H1 (cell line): ENCODE data around the gene GPC3. TPM values are rescaled to one million over a fixed set of nuclear protein-coding genes. Genes with fewer than 3 reads are reported as not detected.

Source experiments
- CTCF ChIA-PET: fragments of 300-600 bp; sonication (Branson Sonifier 250); formaldehyde crosslinking; loops from one replicate; lab custom pipeline; 2021; ENCODE audit not compliant: partially characterized antibody; lab: Charles Lee
- POLR2A ChIA-PET: fragments of 300-600 bp; sonication (Branson Sonifier 250); formaldehyde crosslinking; loops from one replicate; lab custom pipeline; 2021; ENCODE audit warnings: inconsistent platforms; ENCODE audit not compliant: partially characterized antibody; lab: Charles Lee
- DNase-seq, 2 experiments: peaks; one replicate each; pipeline versions ENCODE4 v3.0.0 to v3.0.0-alpha.2; 2010 to 2022; ENCODE audit warnings: low spot score in 2 of 2, low read depth in 1 of 2, mixed read lengths in 1 of 2
- FAIRE-seq: peaks from 2 replicates; lab custom pipeline; 2011; peaks lifted over from hg19 to GRCh38; lab: Jason Lieb, UNC
- H2AFZ ChIP-seq: 2 replicates; pipeline ENCODE4 v1.8.1; 2012; ENCODE audit warnings: low read length, inconsistent platforms
- H2AK5ac ChIP-seq: 2 replicates; pipeline ENCODE4 v1.6.1; 2013; ENCODE audit warnings: low read depth, low read length
- H2BK120ac ChIP-seq: replicated peaks from 2 replicates; pipeline ENCODE3; 2013; ENCODE audit warnings: low read depth, low read length, inconsistent platforms
- H2BK12ac ChIP-seq: 2 replicates; pipeline ENCODE4 v1.6.1; 2013; ENCODE audit warnings: low read depth, low read length
- H2BK15ac ChIP-seq: 2 replicates; pipeline ENCODE4 v1.6.1; 2013; ENCODE audit warnings: low read length
- H2BK20ac ChIP-seq: 2 replicates; pipeline ENCODE4 v1.6.1; 2013; ENCODE audit warnings: low read length
- H2BK5ac ChIP-seq: 2 replicates; pipeline ENCODE4 v1.6.1; 2013; ENCODE audit warnings: low read depth, low read length
- H3K14ac ChIP-seq: 2 replicates; pipeline ENCODE4 v1.6.1; 2013; ENCODE audit warnings: inconsistent platforms; ENCODE audit not compliant: insufficient read length
- H3K18ac ChIP-seq: 2 replicates; pipeline ENCODE4 v1.6.1; 2013; ENCODE audit warnings: low read length; ENCODE audit errors: extremely low read depth
- H3K23ac ChIP-seq: 2 replicates; pipeline ENCODE4 v1.6.1; 2013; ENCODE audit warnings: inconsistent platforms; ENCODE audit not compliant: insufficient read length
- H3K23me2 ChIP-seq: 2 replicates; pipeline ENCODE4 v1.6.1; 2013; ENCODE audit warnings: low read depth, low read length
- H3K27ac ChIP-seq: 2 replicates; pipeline ENCODE4 v1.6.1; 2011; ENCODE audit warnings: low read depth, low read length, inconsistent platforms
- H3K27me3 ChIP-seq, 4 experiments: replicated peaks in 1 of 4; 1 replicate in 1 of 4; 2 replicates in 3 of 4; pipeline versions ENCODE4 v1.6.1 to v1.8.1; 2011 to 2013; ENCODE audit warnings: low read length in 3 of 4, mild to moderate bottlenecking in 3 of 4, inconsistent platforms in 2 of 4, mixed read lengths in 2 of 4, moderate library complexity in 1 of 4; ENCODE audit not compliant: control insufficient read depth in 3 of 4, insufficient read depth in 3 of 4; ENCODE audit errors: extremely low read depth in 1 of 4
- H3K36me3 ChIP-seq, 4 experiments: 2 replicates each; pipeline versions ENCODE4 v1.6.1 to v1.8.1; 2011 to 2013; ENCODE audit warnings: mild to moderate bottlenecking in 4 of 4, low read length in 3 of 4, moderate library complexity in 2 of 4, control low read depth in 1 of 4, inconsistent platforms in 1 of 4; ENCODE audit not compliant: insufficient read depth in 4 of 4, control insufficient read depth in 2 of 4
- H3K4ac ChIP-seq: replicated peaks from 2 replicates; pipeline ENCODE3; 2013; ENCODE audit warnings: low read length, low read depth, mixed read lengths, inconsistent platforms; ENCODE audit not compliant: insufficient read length
- H3K4me1 ChIP-seq, 4 experiments: replicated peaks in 1 of 4; 1 replicate in 1 of 4; 2 replicates in 3 of 4; pipeline versions ENCODE4 v1.6.1 to v1.8.1; 2011 to 2013; ENCODE audit warnings: low read length in 3 of 4, inconsistent platforms in 2 of 4, mixed read lengths in 1 of 4; ENCODE audit not compliant: insufficient read depth in 4 of 4, control insufficient read depth in 3 of 4
- H3K4me2 ChIP-seq, 2 experiments: 2 replicates each; pipeline versions ENCODE4 v1.6.1 to v1.8.1; 2011 to 2013; ENCODE audit warnings: low read depth in 2 of 2, low read length in 2 of 2, control low read depth in 1 of 2, inconsistent platforms in 1 of 2, mild to moderate bottlenecking in 1 of 2; ENCODE audit not compliant: insufficient read depth in 1 of 2
- H3K4me3 ChIP-seq, 4 experiments: fragments of 200-600, 300-600 bp in 1 of 4; sonication (generic), shearing (Covaris generic), sonication (Bioruptor Twin) in 1 of 4; 2 replicates each; pipeline versions ENCODE4 v1.5.1 to v1.8.1; 2011 to 2016; ENCODE audit warnings: low read length in 4 of 4, low read depth in 3 of 4, control low read depth in 2 of 4, inconsistent platforms in 2 of 4, mild to moderate bottlenecking in 2 of 4, mixed read lengths in 1 of 4, moderate library complexity in 1 of 4; ENCODE audit not compliant: insufficient read depth in 2 of 4; ENCODE audit errors: extremely low read depth in 1 of 4
- H3K56ac ChIP-seq: replicated peaks from 2 replicates; pipeline ENCODE3; 2013; ENCODE audit warnings: low read depth, mild to moderate bottlenecking, mixed read lengths, low read length, inconsistent platforms; ENCODE audit not compliant: insufficient read length
- H3K79me1 ChIP-seq: 2 replicates; pipeline ENCODE4 v1.6.1; 2013; ENCODE audit warnings: low read depth, low read length, control low read depth
- H3K79me2 ChIP-seq, 2 experiments: 2 replicates each; pipeline versions ENCODE4 v1.6.1 to v1.8.1; 2012 to 2013; ENCODE audit warnings: low read length in 2 of 2, mild to moderate bottlenecking in 2 of 2, inconsistent platforms in 1 of 2; ENCODE audit not compliant: insufficient read depth in 2 of 2, control insufficient read depth in 1 of 2
- H3K9ac ChIP-seq, 4 experiments: replicated peaks in 1 of 4; 1 replicate in 1 of 4; 2 replicates in 3 of 4; pipeline versions ENCODE4 v1.6.1 to v1.8.1; 2011 to 2013; ENCODE audit warnings: low read depth in 3 of 4, low read length in 3 of 4, control low read depth in 2 of 4, mild to moderate bottlenecking in 2 of 4, moderate library complexity in 2 of 4, inconsistent platforms in 1 of 4; ENCODE audit errors: extremely low read depth in 1 of 4
- H3K9me3 ChIP-seq, 2 experiments: 2 replicates each; pipeline versions ENCODE4 v1.6.1 to v1.8.1; 2012 to 2013; ENCODE audit warnings: mild to moderate bottlenecking in 2 of 2, moderate library complexity in 2 of 2, control low read depth in 1 of 2, inconsistent platforms in 1 of 2, low read depth in 1 of 2, low read length in 1 of 2, mixed read lengths in 1 of 2; ENCODE audit not compliant: insufficient read depth in 2 of 2
- H4K20me1 ChIP-seq, 2 experiments: replicated peaks in 1 of 2; 2 replicates each; pipeline versions ENCODE3 to v1.8.1; 2011 to 2013; ENCODE audit warnings: inconsistent platforms in 2 of 2, low read length in 2 of 2, mild to moderate bottlenecking in 1 of 2; ENCODE audit not compliant: insufficient read depth in 2 of 2, control insufficient read depth in 1 of 2
- H4K5ac ChIP-seq: 2 replicates; pipeline ENCODE4 v1.6.1; 2013; ENCODE audit warnings: low read length, low read depth, mixed read lengths, inconsistent platforms; ENCODE audit not compliant: insufficient read length
- H4K8ac ChIP-seq: 2 replicates; pipeline ENCODE4 v1.8.0; 2013; ENCODE audit warnings: mild to moderate bottlenecking, moderate library complexity, low read length, inconsistent platforms; ENCODE audit not compliant: insufficient read depth; ENCODE audit errors: extremely low read depth
- H4K91ac ChIP-seq: replicated peaks from 2 replicates; pipeline ENCODE3; 2013; ENCODE audit warnings: low read length, mixed read lengths, inconsistent platforms; ENCODE audit not compliant: insufficient read length
- HDAC6 ChIP-seq: IDR thresholded peaks from one replicate; pipeline ENCODE4 v1.7.1; 2012; ENCODE audit warnings: low read depth, mild to moderate bottlenecking, inconsistent platforms, low read length, moderate library complexity
- KDM1A ChIP-seq: fragments of 200-600, 300-600 bp; sonication (generic); IDR thresholded peaks from 2 replicates; pipeline ENCODE4 v1.7.1; 2016; ENCODE audit warnings: mild to moderate bottlenecking, low read length, borderline replicate concordance
- SAP30 ChIP-seq: fragments of 300-600 bp; sonication (generic); IDR thresholded peaks from 2 replicates; pipeline ENCODE4 v1.7.1; 2012; ENCODE audit warnings: low read length, moderate library complexity, mild to moderate bottlenecking, inconsistent platforms; ENCODE audit not compliant: insufficient read depth, insufficient replicate concordance
- SP2 ChIP-seq: IDR thresholded peaks from 2 replicates; pipeline ENCODE4 v1.6.1; 2012; ENCODE audit warnings: mild to moderate bottlenecking, low read length, inconsistent platforms
- TEAD4 ChIP-seq: IDR thresholded peaks from 2 replicates; pipeline ENCODE4 v1.6.1; 2012; ENCODE audit warnings: low read depth, low read length, inconsistent platforms, mixed read lengths
- polyA plus RNA-seq, 7 experiments: library from polyadenylated mRNA; depleted of rRNA in 3 of 7; stranded (reverse) in 5 of 7; unstranded in 2 of 7; fragments of >200 nt in 5 of 7; fragments of 200-250 nt in 2 of 7; gene quantifications; 1 replicate in 5 of 7; 2 replicates in 1 of 7; 4 replicates in 1 of 7; pipeline versions ENCODE4 v1.2.1 to v1.2.3, GENCODE V29; 2011 to 2013; ENCODE audit warnings: missing spikeins in 2 of 7, mixed read lengths in 2 of 7
- total RNA-seq: library from RNA; stranded (reverse); fragmentation: NEBNext Ultra II Directional; extraction: Animal tissue kit (Norgen Biotek cat#: 25700); gene quantifications from 2 replicates; pipeline ENCODE4 v1.2.1, GENCODE V29; 2021
- TF ChIP-seq, protein P1 (sequence below), 3 experiments: IDR thresholded peaks; 1 replicate in 2 of 3; 2 replicates in 1 of 3; pipeline versions ENCODE4 v1.5.1 to v1.6.1; 2011; ENCODE audit warnings: low read length in 3 of 3, mild to moderate bottlenecking in 3 of 3, inconsistent platforms in 2 of 3, low read depth in 1 of 3, moderate library complexity in 1 of 3; ENCODE audit not compliant: insufficient read depth in 1 of 3; ENCODE audit errors: control extremely low read depth in 1 of 3

The GPC3 gene
- total and polyA plus RNA-seq, 2 of the 8 experiments (the other 6 are each of a cell fraction or from before 2014, with no cell fraction given), result 64.8 to 71.9 TPM

DNA sequence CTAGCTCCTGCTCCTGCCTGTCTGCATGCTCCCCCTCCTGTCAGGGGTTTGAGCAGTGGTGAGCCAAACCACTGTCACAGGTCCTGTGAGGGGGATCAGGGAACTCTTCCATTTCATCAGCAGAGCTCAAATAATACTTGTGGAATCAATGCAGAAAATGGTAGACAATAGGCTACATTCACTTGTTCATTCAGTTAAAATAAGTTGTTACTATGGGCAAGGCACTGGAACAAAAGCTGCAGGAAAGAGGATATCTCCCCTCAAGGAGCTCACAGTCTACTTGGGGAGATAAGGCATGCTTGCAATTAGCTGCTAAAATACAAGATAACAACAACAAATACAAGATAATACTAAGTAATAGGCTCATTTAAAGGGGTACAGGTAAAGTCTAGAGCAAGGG is 117.1 kb downstream of the GPC3 start:
- TF ChIP-seq SP2 (no peak), HDAC6 (no peak), TEAD4 (no peak), SAP30 (no peak), KDM1A (no peak)
- TF ChIP-seq, protein P1, sequence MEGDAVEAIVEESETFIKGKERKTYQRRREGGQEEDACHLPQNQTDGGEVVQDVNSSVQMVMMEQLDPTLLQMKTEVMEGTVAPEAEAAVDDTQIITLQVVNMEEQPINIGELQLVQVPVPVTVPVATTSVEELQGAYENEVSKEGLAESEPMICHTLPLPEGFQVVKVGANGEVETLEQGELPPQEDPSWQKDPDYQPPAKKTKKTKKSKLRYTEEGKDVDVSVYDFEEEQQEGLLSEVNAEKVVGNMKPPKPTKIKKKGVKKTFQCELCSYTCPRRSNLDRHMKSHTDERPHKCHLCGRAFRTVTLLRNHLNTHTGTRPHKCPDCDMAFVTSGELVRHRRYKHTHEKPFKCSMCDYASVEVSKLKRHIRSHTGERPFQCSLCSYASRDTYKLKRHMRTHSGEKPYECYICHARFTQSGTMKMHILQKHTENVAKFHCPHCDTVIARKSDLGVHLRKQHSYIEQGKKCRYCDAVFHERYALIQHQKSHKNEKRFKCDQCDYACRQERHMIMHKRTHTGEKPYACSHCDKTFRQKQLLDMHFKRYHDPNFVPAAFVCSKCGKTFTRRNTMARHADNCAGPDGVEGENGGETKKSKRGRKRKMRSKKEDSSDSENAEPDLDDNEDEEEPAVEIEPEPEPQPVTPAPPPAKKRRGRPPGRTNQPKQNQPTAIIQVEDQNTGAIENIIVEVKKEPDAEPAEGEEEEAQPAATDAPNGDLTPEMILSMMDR (IDR thresholded peaks at IDR 0.05; ENCODE audit: control extremely low read depth in 1 of 3, insufficient read depth in 1 of 3, low read depth in 1 of 3, low read length in 3 of 3), result no peak
- TF ChIP-seq, all 59 proteins: peak for 0
- H3K4me1 ChIP-seq, result peaks cover 0 to 3% (median under 1%) of the 10 kb centered on the region in 4 experiments; a peak in 2 of 7 replicates
- no peak overlapping the region for H4K91ac ChIP-seq
- H3K79me2 ChIP-seq, result no peaks in the 10 kb centered on the region
- H2BK5ac ChIP-seq, result no peak overlapping the region
- POLR2A ChIA-PET, result no interaction called here
- H2BK120ac ChIP-seq, result no peak overlapping the region
- no peak overlapping the region for H3K4me2 ChIP-seq
- no peak overlapping the region for H2AFZ ChIP-seq
- no peak overlapping the region for H3K9ac ChIP-seq
- H2AK5ac ChIP-seq, result no peak overlapping the region
- H3K14ac ChIP-seq, result no peak overlapping the region
- no peak overlapping the region for H3K23ac ChIP-seq
- H3K79me1 ChIP-seq, result no peaks in the 10 kb centered on the region
- H2BK12ac ChIP-seq, result no peak overlapping the region
- no peak overlapping the region for H4K8ac ChIP-seq
- CTCF ChIA-PET, result interaction anchor here (0.6 to 1.4 kb wide), 2 partner anchors 23 to 29 kb away, joined by 3 read pairs; no protein-coding TSS in a partner anchor
- DNase-seq (no peak), FAIRE-seq (no peak)
- H3K9me3 ChIP-seq, result no peaks in the 10 kb centered on the region
- H2BK20ac ChIP-seq, result no peak overlapping the region
- no peaks in the 10 kb centered on the region for H4K20me1 ChIP-seq
- no peak overlapping the region for H3K4me3 ChIP-seq
- H3K56ac ChIP-seq, result no peak overlapping the region
- no peak overlapping the region for H4K5ac ChIP-seq
- no peak overlapping the region for H2BK15ac ChIP-seq
- H3K27ac ChIP-seq, result no peak overlapping the region
- H3K23me2 ChIP-seq, result no peaks in the 10 kb centered on the region
- H3K27me3 ChIP-seq, result no peaks in the 10 kb centered on the region
- no peaks in the 10 kb centered on the region for H3K36me3 ChIP-seq
- no peak overlapping the region for H3K18ac ChIP-seq
- H3K4ac ChIP-seq, result no peak overlapping the region
